HepG2 (cell line): ENCODE results near the gene NBPF4. TPM values are rescaled to one million over a fixed set of nuclear protein-coding genes. Genes with fewer than 3 reads are reported as not detected.

Experiments used
- ATAC-seq: fragments of 200-7000 bp; cut with Tn5 transposase; 3 replicates; pipeline ENCODE4 v1.9.1; 2020; ENCODE audit warnings: mild to moderate bottlenecking, moderate library complexity
- BruUV-seq: library from RNA; stranded (reverse); fragments of 400-500 nt; replicated peaks from 2 replicates; lab custom pipeline; 2021; lab: Mats Ljungman, UMichigan
- CTCF ChIA-PET: fragments of 300-600 bp; formaldehyde crosslinking; extraction: SDS; loops from one replicate; lab custom pipeline; 2021; ENCODE audit warnings: low total read pairs, inconsistent platforms, low intra/inter-chr PET ratio; lab: Yijun Ruan, JAX
- POLR2A ChIA-PET: fragments of 350-600 bp; sonication (Branson Sonifier 250); formaldehyde crosslinking; loops from one replicate; lab custom pipeline; 2020; ENCODE audit warnings: antibody characterized with exemption, inconsistent platforms; lab: Yijun Ruan, JAX
- DNase-seq: peaks from one replicate; pipeline ENCODE4 v3.0.0-alpha.2; 2015; ENCODE audit warnings: low spot score
- FAIRE-seq: peaks from 3 replicates; lab custom pipeline; 2011; peaks lifted over from hg19 to GRCh38; lab: Jason Lieb, UNC
- H2AFZ ChIP-seq: one replicate; pipeline ENCODE4 v1.6.1; 2011; ENCODE audit warnings: low read length, inconsistent platforms
- H3K27ac ChIP-seq: fragments of 300-600 bp; 3 replicates; pipeline ENCODE4 v1.8.0; 2011; ENCODE audit warnings: mixed run types, mild to moderate bottlenecking, mixed read lengths, low read length, inconsistent platforms; ENCODE audit not compliant: insufficient read depth; ENCODE audit errors: extremely low read length
- H3K27me3 ChIP-seq, 2 experiments: fragments of 200-600 bp in 1 of 2; 2 replicates in 1 of 2; 3 replicates in 1 of 2; pipeline versions ENCODE4 v1.6.0 to v1.8.0; 2011; ENCODE audit warnings: low read length in 2 of 2, mild to moderate bottlenecking in 2 of 2, moderate library complexity in 2 of 2, inconsistent platforms in 1 of 2; ENCODE audit not compliant: insufficient read depth in 2 of 2, control insufficient read depth in 1 of 2
- H3K36me3 ChIP-seq, 2 experiments: fragments of 200-600 bp in 1 of 2; replicated peaks in 1 of 2; 2 replicates in 1 of 2; 3 replicates in 1 of 2; pipeline versions ENCODE4 v1.5.1 to v1.8.0; 2011; ENCODE audit warnings: low read length in 2 of 2, inconsistent platforms in 1 of 2; ENCODE audit not compliant: insufficient read depth in 2 of 2, control insufficient read depth in 1 of 2
- H3K4me1 ChIP-seq: 2 replicates; pipeline ENCODE4 v1.5.1; 2012; ENCODE audit warnings: low read length, inconsistent platforms; ENCODE audit not compliant: insufficient read depth
- H3K4me2 ChIP-seq: 2 replicates; pipeline ENCODE4 v1.6.0; 2011; ENCODE audit warnings: low read depth, low read length, inconsistent platforms
- H3K4me3 ChIP-seq, 3 experiments: fragments of 200-600 bp in 1 of 3; sonication (generic), shearing (Covaris generic) in 1 of 3; replicated peaks in 1 of 3; 2 replicates each; pipeline ENCODE4 v1.5.1; 2011 to 2016; ENCODE audit warnings: low read length in 3 of 3, inconsistent platforms in 2 of 3, low read depth in 2 of 3, mild to moderate bottlenecking in 2 of 3, control low read depth in 1 of 3, mixed read lengths in 1 of 3; ENCODE audit not compliant: insufficient read depth in 1 of 3
- H3K79me2 ChIP-seq: one replicate; pipeline ENCODE4 v1.6.1; 2011; ENCODE audit warnings: low read length, inconsistent platforms; ENCODE audit not compliant: insufficient read depth
- H3K9ac ChIP-seq: 2 replicates; pipeline ENCODE4 v1.6.0; 2011; ENCODE audit warnings: mild to moderate bottlenecking, low read depth, low read length, inconsistent platforms; ENCODE audit not compliant: insufficient read depth
- H3K9me3 ChIP-seq: 2 replicates; pipeline ENCODE4 v1.5.1; 2012; ENCODE audit warnings: mild to moderate bottlenecking, low read length
- H4K20me1 ChIP-seq: 2 replicates; pipeline ENCODE4 v1.6.0; 2011; ENCODE audit warnings: inconsistent platforms, mild to moderate bottlenecking, low read length, moderate library complexity; ENCODE audit not compliant: insufficient read depth
- MAFF ChIP-seq: IDR thresholded peaks from 2 replicates; pipeline ENCODE4 v1.6.1; 2011; ENCODE audit warnings: low read depth, low read length, improper control_type of control experiment
- MAFK ChIP-seq, 2 experiments: IDR thresholded peaks in 1 of 2; conservative IDR thresholded peaks in 1 of 2; 2 replicates each; pipeline ENCODE4 v1.6.1; 2011; ENCODE audit warnings: improper control_type of control experiment in 2 of 2, low read length in 2 of 2
- RNF219 ChIP-seq: sonication (generic); formaldehyde crosslinking; IDR thresholded peaks from 2 replicates; pipeline ENCODE4 v1.5.0; 2020; ENCODE audit warnings: mild to moderate bottlenecking, missing genetic modification reagents
- TRIM22 ChIP-seq: fragments of 450-650 bp; IDR thresholded peaks from 2 replicates; pipeline ENCODE4 v1.6.1; 2017
- WGBS: methylation state at CpG from one replicate; pipeline ENCODE4 v1.1.6; 2017; ENCODE audit warnings: low lambda C conversion rate; 5-methylcytosine and 5-hydroxymethylcytosine counted together
- in situ Hi-C: cut with HindIII; loops from 2 replicates; pipeline ENCODE4 v1.10.0; 2017; ENCODE audit warnings: low pct_unique_long_range_greater_than_20kb; ENCODE audit not compliant: extremely low pct_ligation_motif_present
- intact Hi-C: fragments of 100-400 bp; cut with micrococcal nuclease; formaldehyde crosslinking; loops from one replicate; pipeline ENCODE4 v1.10.0; 2022; ENCODE audit not compliant: unreplicated experiment
- polyA plus RNA-seq, 8 experiments: library from polyadenylated mRNA; depleted of rRNA in 3 of 8; stranded (reverse) in 7 of 8; unstranded in 1 of 8; fragments of >200 nt; fragmentation: Illumina TruSeq in 4 of 8; extraction: Trizol in 4 of 8; gene quantifications; 2 replicates each; pipeline versions ENCODE4 v1.2.1 to v1.2.3, GENCODE V29; 2011 to 2016; ENCODE audit warnings: low read depth in 4 of 8, missing spikeins in 1 of 8, mixed read lengths in 1 of 8; ENCODE audit not compliant: insufficient read depth in 1 of 8
- total RNA-seq, 5 experiments: library from RNA; depleted of rRNA; stranded (reverse); fragments of >200 nt; fragmentation: Illumina TruSeq; extraction: Trizol; gene quantifications; 2 replicates each; pipeline ENCODE4 v1.2.3, GENCODE V29; 2016; ENCODE audit warnings: low read depth in 1 of 5

Gene NBPF4
- total and polyA plus RNA-seq, 2 of the 13 experiments (the other 11 are each of a cell fraction or from before 2014, with no cell fraction given) = not detected

GRCh38 chr1:108201687-108202086, 42.2 kb downstream of the NBPF4 start:
- Histone ChIP-seq H3K4me2 (no peak overlapping the region), H3K27me3 (peaks cover 0 to 8% of the 10 kb centered on the region in 2 experiments; a peak in 1 of 5 replicates), H3K9me3 (no peaks in the 10 kb centered on the region), H3K36me3 (no peaks in the 10 kb centered on the region), H4K20me1 (no peaks in the 10 kb centered on the region), H3K9ac (no peak overlapping the region), H3K4me1 (0 out of 2 replicates have a peak, but pooled peaks cover 21% of the 10 kb centered on the region), H3K79me2 (no peaks in the 10 kb centered on the region), H2AFZ (no peak overlapping the region), H3K27ac (no peak overlapping the region), H3K4me3 (no peak overlapping the region)
- intact Hi-C loops (no loop called here), in situ Hi-C loops (no loop called here)
- ATAC-seq = no peak
- FAIRE-seq = no peak
- BruUV-seq = no TSS peak
- no peak for TF ChIP-seq RNF219
- TF ChIP-seq MAFK (conservative IDR thresholded peaks at IDR 0.05 in 1 of 2, IDR thresholded peaks at IDR 0.05 in 1 of 2; ENCODE audit: low read length in 2 of 2) = peak in 1 of 2 experiments; percentile 82; a peak in 3 of 4 replicates
- no peak for TF ChIP-seq TRIM22
- TF ChIP-seq MAFF = peak; percentile 66
- POLR2A ChIA-PET = no interaction called here
- 50% methylated on average over 5 of the region's 5 CpGs for WGBS
- CTCF ChIA-PET = no interaction called here
- no peak for DNase-seq
